AG04450 (cell line): Measurements from ENCODE around the gene ZDHHC7. TPM values are rescaled to one million over a fixed set of nuclear protein-coding genes. Genes with fewer than 3 reads are reported as not detected.

Experiments used
- CTCF ChIA-PET: fragments of 300-600, 350-600 bp; formaldehyde crosslinking; extraction: SDS; loops from one replicate; lab custom pipeline; 2022; ENCODE audit warnings: antibody characterized with exemption, inconsistent platforms; lab: Charles Lee
- POLR2A ChIA-PET: fragments of 350-600 bp; formaldehyde crosslinking; extraction: SDS; loops from one replicate; lab custom pipeline; 2021; ENCODE audit warnings: antibody characterized with exemption, inconsistent platforms; lab: Yijun Ruan, JAX
- DNase-seq: peaks from one replicate; pipeline ENCODE4 v3.0.0-alpha.2; 2011; ENCODE audit warnings: low read depth, low spot score
- H3K27ac ChIP-seq: one replicate; pipeline ENCODE4 v1.5.1; 2012; ENCODE audit warnings: low read depth, low read length, control low read depth
- H3K27me3 ChIP-seq: one replicate; pipeline ENCODE4 v1.6.0; 2012; ENCODE audit warnings: low read length; ENCODE audit not compliant: control insufficient read depth, insufficient read depth
- H3K4me3 ChIP-seq: 2 replicates; pipeline ENCODE4 v1.5.1; 2011; ENCODE audit warnings: mild to moderate bottlenecking, low read depth, low read length, control low read depth
- H3K9me3 ChIP-seq: 2 replicates; pipeline ENCODE4 v1.5.1; 2012; ENCODE audit warnings: low read length; ENCODE audit not compliant: control insufficient read depth, insufficient read depth
- polyA plus RNA-seq: library from polyadenylated mRNA; depleted of rRNA; stranded (reverse); fragments of >200 nt; gene quantifications from 2 replicates; pipeline ENCODE4 v1.2.3, GENCODE V29; 2011
- TF ChIP-seq, protein P1 (sequence below): IDR thresholded peaks from 2 replicates; pipeline ENCODE4 v1.5.1; 2011; ENCODE audit warnings: low read depth, low read length, control low read depth, inconsistent platforms

The ZDHHC7 gene
- polyA plus RNA-seq, 1 experiment = 136 TPM

DNA sequence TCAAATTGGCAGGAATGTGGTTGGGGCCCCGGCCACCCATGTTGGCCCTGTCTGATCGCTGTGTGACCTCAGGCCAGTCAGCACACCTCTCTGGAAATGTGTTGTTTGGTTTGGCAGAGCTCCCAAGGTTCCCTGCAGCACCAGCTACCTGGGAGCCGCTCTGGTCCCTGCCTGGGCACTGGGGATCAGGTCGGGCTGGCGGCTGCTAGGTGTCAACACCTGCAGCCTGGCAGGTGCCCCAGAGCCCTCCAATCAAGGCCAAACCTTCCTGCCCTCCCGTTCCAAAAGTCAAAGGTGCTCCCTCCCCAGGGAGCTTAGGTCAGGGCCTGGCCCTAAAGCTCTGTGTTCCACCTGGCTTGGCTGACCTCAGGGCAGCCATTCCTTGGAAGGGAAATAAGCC is 55.9 kb downstream of the ZDHHC7 start:
- ChIA-PET POLR2A (no interaction called here), CTCF (interaction anchor here (1.0 to 2.0 kb wide), 3 partner anchors 11 to 217 kb away, joined by 3 to 7 read pairs (median 4); no protein-coding TSS in a partner anchor)
- Histone ChIP-seq H3K27ac (no peak overlapping the region), H3K27me3 (no peaks in the 10 kb centered on the region), H3K9me3 (peaks cover 4% of the 10 kb centered on the region; the same call in 1 of the 2 replicates), H3K4me3 (no peak overlapping the region)
- TF ChIP-seq, protein P1, sequence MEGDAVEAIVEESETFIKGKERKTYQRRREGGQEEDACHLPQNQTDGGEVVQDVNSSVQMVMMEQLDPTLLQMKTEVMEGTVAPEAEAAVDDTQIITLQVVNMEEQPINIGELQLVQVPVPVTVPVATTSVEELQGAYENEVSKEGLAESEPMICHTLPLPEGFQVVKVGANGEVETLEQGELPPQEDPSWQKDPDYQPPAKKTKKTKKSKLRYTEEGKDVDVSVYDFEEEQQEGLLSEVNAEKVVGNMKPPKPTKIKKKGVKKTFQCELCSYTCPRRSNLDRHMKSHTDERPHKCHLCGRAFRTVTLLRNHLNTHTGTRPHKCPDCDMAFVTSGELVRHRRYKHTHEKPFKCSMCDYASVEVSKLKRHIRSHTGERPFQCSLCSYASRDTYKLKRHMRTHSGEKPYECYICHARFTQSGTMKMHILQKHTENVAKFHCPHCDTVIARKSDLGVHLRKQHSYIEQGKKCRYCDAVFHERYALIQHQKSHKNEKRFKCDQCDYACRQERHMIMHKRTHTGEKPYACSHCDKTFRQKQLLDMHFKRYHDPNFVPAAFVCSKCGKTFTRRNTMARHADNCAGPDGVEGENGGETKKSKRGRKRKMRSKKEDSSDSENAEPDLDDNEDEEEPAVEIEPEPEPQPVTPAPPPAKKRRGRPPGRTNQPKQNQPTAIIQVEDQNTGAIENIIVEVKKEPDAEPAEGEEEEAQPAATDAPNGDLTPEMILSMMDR = no peak
- no peak for DNase-seq

GRCh38 chr16:84953190-84953746 is 58.1 kb downstream of the ZDHHC7 start:
- CTCF ChIA-PET = interaction anchor here (0.5 to 5.7 kb wide), 19 partner anchors 10 to 331 kb away, joined by 3 to 171 read pairs (median 5); no protein-coding TSS in a partner anchor
- no peak overlapping the region for H3K27ac ChIP-seq
- POLR2A ChIA-PET = interaction anchor here (0.6 kb wide), 1 partner anchor 25 kb away, joined by 5 read pairs; no protein-coding TSS in a partner anchor

DNA sequence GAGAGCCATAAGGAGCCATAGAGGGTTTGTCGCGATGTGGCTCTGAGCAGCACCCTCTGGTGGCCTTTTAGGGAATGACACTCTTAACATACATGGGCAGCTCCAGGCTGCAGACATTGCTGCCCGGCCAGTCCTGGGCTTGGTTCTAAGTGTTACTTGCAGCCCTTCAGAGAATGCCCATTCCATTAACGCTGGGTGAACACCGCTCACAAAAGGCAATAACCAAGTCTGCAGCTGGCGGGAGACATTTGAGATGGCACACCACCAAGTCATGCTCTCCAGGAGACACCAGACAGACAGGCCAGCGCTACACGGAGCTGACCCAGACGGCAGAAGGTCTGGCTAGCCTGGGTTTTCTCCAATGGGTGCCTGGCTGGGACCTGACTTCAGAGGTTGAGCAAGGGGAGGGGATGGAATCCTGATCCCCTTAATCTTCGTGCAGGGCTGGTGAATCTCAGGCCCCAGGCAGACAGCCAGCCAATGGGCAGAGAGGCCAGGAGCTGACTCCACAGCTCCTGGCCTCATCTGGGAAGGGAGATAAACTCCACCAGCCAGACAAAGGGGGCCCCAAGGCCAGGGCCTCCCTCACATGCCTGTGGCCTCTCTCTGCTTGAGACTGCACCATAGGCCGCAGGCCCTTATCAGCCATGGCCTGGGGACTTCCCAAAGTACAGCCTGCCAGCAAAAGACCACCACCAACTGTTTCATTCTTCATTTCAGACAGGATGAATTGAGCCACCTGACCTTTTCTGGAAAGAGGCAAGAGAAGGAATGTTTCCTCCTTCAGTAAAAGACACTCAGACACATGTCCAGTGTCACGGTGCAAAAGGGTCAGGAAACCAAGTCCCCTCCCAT is 58.8 kb downstream of the ZDHHC7 start:
- DNase-seq = peak; percentile 66
- H3K27ac ChIP-seq = no peak overlapping the region
- no peak overlapping the region for H3K4me3 ChIP-seq
- no peaks in the 10 kb centered on the region for H3K27me3 ChIP-seq
- TF ChIP-seq, protein P1 = peak; percentile 90
- CTCF ChIA-PET = interaction anchor here (0.5 to 5.7 kb wide), 26 partner anchors 9 to 330 kb away, joined by 3 to 171 read pairs (median 4); no protein-coding TSS in a partner anchor
- H3K9me3 ChIP-seq = peaks cover 4% of the 10 kb centered on the region; the same call in 1 of the 2 replicates
- POLR2A ChIA-PET = interaction anchor here (0.6 to 1.2 kb wide), 7 partner anchors 24 to 199 kb away, joined by 3 to 5 read pairs (median 4); partner anchors contain the start of gene CRISPLD2

More at GRCh38 chr16:84953190-84953746, 58.1 kb downstream of the ZDHHC7 start:
- TF ChIP-seq, protein P1 = no peak
- DNase-seq = no peak
- H3K9me3 ChIP-seq = peaks cover 4% of the 10 kb centered on the region; the same call in 1 of the 2 replicates
- no peak overlapping the region for H3K4me3 ChIP-seq
- no peaks in the 10 kb centered on the region for H3K27me3 ChIP-seq

GRCh38 chr16:84950906-84951305 is 60.4 kb downstream of the ZDHHC7 start:
- ChIA-PET POLR2A (no interaction called here), CTCF (interaction anchor here (0.6 to 5.7 kb wide), 4 partner anchors 20 to 409 kb away, joined by 3 to 171 read pairs (median 28); no protein-coding TSS in a partner anchor)
- DNase-seq = no peak
- Histone ChIP-seq H3K27me3 (no peaks in the 10 kb centered on the region), H3K27ac (no peak overlapping the region), H3K9me3 (peaks cover 4% of the 10 kb centered on the region; the same call in 1 of the 2 replicates), H3K4me3 (no peak overlapping the region)
- TF ChIP-seq, protein P1 = peak; percentile 21; the same call in 1 of the 2 replicates
